Neural cell (in vitro differentiated cells): ENCODE results near the gene FKBP4. TPM values are rescaled to one million over a fixed set of nuclear protein-coding genes. Genes with fewer than 3 reads are reported as not detected.

ENCODE experiments used
- H2AFZ ChIP-seq: fragments of 200-600, 300-800 bp; sonication (generic), shearing (Covaris generic); 2 replicates; pipeline ENCODE4 v1.6.0; 2014; ENCODE audit warnings: low read depth, mild to moderate bottlenecking, antibody characterized with exemption, low read length, moderate library complexity
- H3F3A ChIP-seq: fragments of 200-600 bp; shearing (Covaris generic); 2 replicates; pipeline ENCODE4 v1.6.1; 2016; ENCODE audit warnings: mild to moderate bottlenecking, moderate library complexity, mixed read lengths, antibody characterized with exemption, low read length; ENCODE audit not compliant: insufficient read depth, poor library complexity, severe bottlenecking
- H3K27ac ChIP-seq: fragments of 200-600, 300-800 bp; sonication (generic), shearing (Covaris generic); 2 replicates; pipeline ENCODE4 v1.5.1; 2014; ENCODE audit warnings: mild to moderate bottlenecking, low read length, moderate library complexity
- H3K27me3 ChIP-seq: fragments of 300-800, 200-600 bp; sonication (generic), shearing (Covaris generic); 2 replicates; pipeline ENCODE4 v1.6.0; 2014; ENCODE audit warnings: mild to moderate bottlenecking, low read depth, low read length, moderate library complexity; ENCODE audit not compliant: insufficient read depth
- H3K36me3 ChIP-seq: fragments of 300-800, 200-600 bp; sonication (generic), shearing (Covaris generic); 2 replicates; pipeline ENCODE4 v1.5.1; 2014; ENCODE audit warnings: mild to moderate bottlenecking, antibody characterized with exemption, low read length, moderate library complexity; ENCODE audit not compliant: insufficient read depth
- H3K4me2 ChIP-seq: fragments of 300-800, 200-600 bp; sonication (generic), shearing (Covaris generic); 2 replicates; pipeline ENCODE4 v1.6.0; 2014; ENCODE audit warnings: mild to moderate bottlenecking, low read length
- H3K4me3 ChIP-seq: fragments of 300-800, 200-600 bp; sonication (generic), shearing (Covaris generic); 2 replicates; pipeline ENCODE4 v1.5.1; 2014; ENCODE audit warnings: mild to moderate bottlenecking, low read length, moderate library complexity
- H3K79me2 ChIP-seq: fragments of 200-600 bp; shearing (Covaris generic); replicated peaks from 2 replicates; pipeline ENCODE4 v1.6.0; 2014; ENCODE audit warnings: mild to moderate bottlenecking, low read length, moderate library complexity; ENCODE audit not compliant: insufficient read depth
- H3K9ac ChIP-seq: fragments of 300-800, 200-600 bp; sonication (generic), shearing (Covaris generic); 2 replicates; pipeline ENCODE4 v1.6.1; 2016; ENCODE audit warnings: mild to moderate bottlenecking, low read length, mixed read lengths
- H3K9me2 ChIP-seq: fragments of 200-600 bp; shearing (Covaris generic); 2 replicates; pipeline ENCODE4 v1.6.1; 2016; ENCODE audit warnings: mild to moderate bottlenecking, low read length, mixed read lengths; ENCODE audit not compliant: insufficient read depth
- H3K9me3 ChIP-seq: fragments of 200-600, 300-800 bp; sonication (generic), shearing (Covaris generic); 2 replicates; pipeline ENCODE4 v1.6.1; 2016; ENCODE audit warnings: mild to moderate bottlenecking, mixed run types, low read length, moderate library complexity, mixed read lengths
- H4K20me1 ChIP-seq: fragments of 200-600 bp; shearing (Covaris generic); 2 replicates; pipeline ENCODE4 v1.6.1; 2016; ENCODE audit warnings: mild to moderate bottlenecking, mixed run types; ENCODE audit not compliant: insufficient read depth
- CTCF ChIP-seq: fragments of 450-650 bp; IDR thresholded peaks from 2 replicates; pipeline ENCODE4 v1.5.1; 2014; ENCODE audit warnings: antibody characterized with exemption, mild to moderate bottlenecking, moderate library complexity; ENCODE audit not compliant: poor library complexity, severe bottlenecking
- EP300 ChIP-seq: fragments of 450-650 bp; conservative IDR thresholded peaks from 2 replicates; pipeline ENCODE4 v1.6.1; 2014; ENCODE audit warnings: antibody characterized with exemption, mild to moderate bottlenecking, moderate library complexity; ENCODE audit not compliant: poor library complexity, severe bottlenecking
- EZH2 ChIP-seq: fragments of 200-600, 300-800 bp; shearing (Covaris generic), sonication (generic); IDR thresholded peaks from 2 replicates; pipeline ENCODE4 v1.6.1; 2014; ENCODE audit warnings: antibody characterized with exemption, low read length, borderline replicate concordance, mild to moderate bottlenecking; ENCODE audit not compliant: insufficient read depth, poor library complexity, severe bottlenecking
- MXI1 ChIP-seq: fragments of 450-650 bp; conservative IDR thresholded peaks from 2 replicates; pipeline ENCODE4 v1.6.1; 2014; ENCODE audit warnings: antibody characterized with exemption, mild to moderate bottlenecking; ENCODE audit not compliant: poor library complexity, severe bottlenecking
- POLR2AphosphoS5 ChIP-seq: IDR thresholded peaks from 2 replicates; pipeline ENCODE4 v1.6.1; 2012
- RAD21 ChIP-seq: fragments of 450-650 bp; conservative IDR thresholded peaks from 2 replicates; pipeline ENCODE4 v1.6.1; 2014; ENCODE audit warnings: antibody characterized with exemption, mild to moderate bottlenecking, moderate library complexity
- REST ChIP-seq: IDR thresholded peaks from 2 replicates; pipeline ENCODE4 v1.6.1; 2012; ENCODE audit warnings: borderline replicate concordance
- SMC3 ChIP-seq: fragments of 450-650 bp; conservative IDR thresholded peaks from 2 replicates; pipeline ENCODE4 v1.6.1; 2014; ENCODE audit warnings: antibody characterized with exemption, mild to moderate bottlenecking, moderate library complexity; ENCODE audit not compliant: poor library complexity
- TAF1 ChIP-seq: IDR thresholded peaks from 2 replicates; pipeline ENCODE4 v1.6.1; 2012; ENCODE audit warnings: low read depth
- polyA plus RNA-seq: library from polyadenylated mRNA; depleted of rRNA; stranded (reverse); fragments of >200 nt; gene quantifications from 2 replicates; pipeline ENCODE4 v1.2.3, GENCODE V29; 2014

The FKBP4 gene
- polyA plus RNA-seq, 1 donor from 2014 or later: 102 TPM

- no peaks in the 10 kb centered on the region for H3K9me2 ChIP-seq
- H3F3A ChIP-seq: no peaks in the 10 kb centered on the region
- H3K9ac ChIP-seq: no peak overlapping the region
- no peaks in the 10 kb centered on the region for H3K36me3 ChIP-seq
- no peak overlapping the region for H3K27ac ChIP-seq
- TF ChIP-seq REST (no peak), SMC3 (no peak), TAF1 (no peak), RAD21 (no peak), POLR2AphosphoS5 (no peak), MXI1 (no peak), EP300 (no peak), EZH2 (no peak), CTCF (no peak)
- no peaks in the 10 kb centered on the region for H3K79me2 ChIP-seq
- no peak overlapping the region for H2AFZ ChIP-seq
- H3K9me3 ChIP-seq: no peaks in the 10 kb centered on the region
- H3K4me2 ChIP-seq: no peak overlapping the region
- H3K27me3 ChIP-seq: no peaks in the 10 kb centered on the region
- no peaks in the 10 kb centered on the region for H4K20me1 ChIP-seq
- H3K4me3 ChIP-seq: no peak overlapping the region
Measured at GRCh38 chr12:2773199-2773875, 21.4 kb upstream of the FKBP4 start.

GRCh38 chr12:2775431-2775830 lies 19.3 kb upstream of the FKBP4 start:
- Histone ChIP-seq H3K27me3 (no peaks in the 10 kb centered on the region), H3K4me2 (no peak overlapping the region), H2AFZ (no peak overlapping the region), H3K4me3 (no peak overlapping the region), H3K27ac (no peak overlapping the region), H3F3A (no peaks in the 10 kb centered on the region), H3K9me3 (no peaks in the 10 kb centered on the region), H3K79me2 (no peaks in the 10 kb centered on the region), H3K36me3 (no peaks in the 10 kb centered on the region), H4K20me1 (no peaks in the 10 kb centered on the region), H3K9me2 (no peaks in the 10 kb centered on the region), H3K9ac (no peak overlapping the region)
- no peak for TF ChIP-seq POLR2AphosphoS5
- TF ChIP-seq TAF1: no peak
- TF ChIP-seq SMC3: no peak
- no peak for TF ChIP-seq MXI1
- no peak for TF ChIP-seq CTCF
- no peak for TF ChIP-seq EZH2
- no peak for TF ChIP-seq RAD21
- TF ChIP-seq EP300: no peak
- TF ChIP-seq REST: no peak
